A673 (cell line): Measurements from ENCODE around the gene RER1. TPM values are rescaled to one million over a fixed set of nuclear protein-coding genes. Genes with fewer than 3 reads are reported as not detected.

Experiments used
- BruUV-seq: library from RNA; stranded (reverse); fragments of 400-500 nt; replicated peaks from 2 replicates; lab custom pipeline; 2021; lab: Mats Ljungman, UMichigan
- CTCF ChIA-PET: fragments of 300-600 bp; sonication (Branson Sonifier 250); formaldehyde crosslinking; loops from one replicate; lab custom pipeline; 2022; ENCODE audit warnings: antibody characterized with exemption; lab: Charles Lee
- POLR2A ChIA-PET: fragments of 300-600 bp; sonication (Branson Sonifier 250); formaldehyde crosslinking; loops from one replicate; lab custom pipeline; 2022; ENCODE audit warnings: antibody characterized with exemption; ENCODE audit not compliant: low non-redundant PET; lab: Charles Lee
- DNase-seq: peaks from one replicate; pipeline ENCODE4 v3.0.0-alpha.2; 2015; ENCODE audit warnings: low spot score
- H3K27ac ChIP-seq: fragments of 200-600 bp; sonication (generic); 2 replicates; pipeline ENCODE4 v1.5.1; 2016; ENCODE audit warnings: mixed run types, low read depth, mild to moderate bottlenecking, mixed read lengths, antibody characterized with exemption, low read length; ENCODE audit not compliant: poor library complexity, severe bottlenecking
- H3K27me3 ChIP-seq: fragments of 200-600 bp; sonication (generic); replicated peaks from 2 replicates; pipeline ENCODE4 v1.6.1; 2017; ENCODE audit warnings: mixed run types, low read depth, mild to moderate bottlenecking, mixed read lengths, antibody characterized with exemption, low read length; ENCODE audit not compliant: insufficient read depth, poor library complexity
- H3K36me3 ChIP-seq: fragments of 200-600 bp; sonication (generic); 2 replicates; pipeline ENCODE4 v1.6.1; 2016; ENCODE audit warnings: mixed run types, mild to moderate bottlenecking, mixed read lengths, antibody characterized with exemption, low read length; ENCODE audit not compliant: insufficient read depth, poor library complexity, severe bottlenecking
- H3K4me1 ChIP-seq: fragments of 200-600 bp; sonication (generic); 2 replicates; pipeline ENCODE4 v1.6.1; 2017; ENCODE audit warnings: mixed run types, mild to moderate bottlenecking, mixed read lengths, antibody characterized with exemption, low read length; ENCODE audit not compliant: insufficient read depth, poor library complexity, severe bottlenecking
- H3K4me3 ChIP-seq: fragments of 200-600 bp; sonication (generic); 2 replicates; pipeline ENCODE4 v1.5.1; 2016; ENCODE audit warnings: low read depth, mixed run types, mild to moderate bottlenecking, mixed read lengths, low read length; ENCODE audit not compliant: poor library complexity, severe bottlenecking
- H3K9me3 ChIP-seq: fragments of 200-600 bp; sonication (generic); 2 replicates; pipeline ENCODE4 v1.6.1; 2016; ENCODE audit warnings: mixed run types, low read depth, mild to moderate bottlenecking, mixed read lengths, antibody characterized with exemption, low read length; ENCODE audit not compliant: poor library complexity, severe bottlenecking
- EZH2 ChIP-seq: fragments of 200-600 bp; sonication (generic); IDR thresholded peaks from 2 replicates; pipeline ENCODE4 v1.6.1; 2017; ENCODE audit warnings: borderline replicate concordance, low read depth, mild to moderate bottlenecking, mixed read lengths, antibody characterized with exemption, low read length; ENCODE audit not compliant: poor library complexity, severe bottlenecking
- intact Hi-C: fragments of 100-400 bp; cut with micrococcal nuclease; formaldehyde crosslinking; loops from one replicate; pipeline ENCODE4 v1.10.0; 2022; ENCODE audit not compliant: unreplicated experiment
- total RNA-seq: library from RNA; stranded (reverse); gene quantifications from 2 replicates; pipeline ENCODE4 v1.2.3, GENCODE V29; 2021
- TF ChIP-seq, protein P1 (sequence below): fragments of 300-800, 200-600 bp; sonication (generic); conservative IDR thresholded peaks from 2 replicates; pipeline ENCODE4 v1.5.1; 2017; ENCODE audit warnings: low read depth, mild to moderate bottlenecking, antibody characterized with exemption, low read length, moderate library complexity, mixed read lengths

The RER1 gene
- total RNA-seq, 1 experiment from 2014 or later: 154 TPM

DNA sequence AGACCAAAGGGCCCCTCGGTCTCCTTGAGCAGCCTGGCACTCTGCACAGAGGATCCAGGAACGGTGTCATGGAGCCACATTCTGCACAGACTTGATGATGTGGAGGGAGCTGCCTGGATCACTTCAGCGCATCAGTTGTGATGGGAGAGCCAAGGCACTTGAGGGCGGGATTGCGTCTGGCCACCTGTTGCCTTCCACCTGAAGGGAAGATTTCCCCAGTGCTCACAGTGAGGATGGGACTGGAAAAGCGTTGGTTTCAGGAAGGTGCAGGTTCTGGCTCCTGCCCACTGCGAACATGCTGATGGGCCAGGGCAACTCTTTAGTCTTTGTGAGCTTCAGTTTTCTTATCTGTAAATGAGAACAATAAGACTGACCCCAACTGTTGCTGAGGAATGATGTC, 2.6 kb downstream of the RER1 start:
- CTCF ChIA-PET: no interaction called here
- H3K36me3 ChIP-seq: peaks cover 52% of the 10 kb centered on the region

DNA sequence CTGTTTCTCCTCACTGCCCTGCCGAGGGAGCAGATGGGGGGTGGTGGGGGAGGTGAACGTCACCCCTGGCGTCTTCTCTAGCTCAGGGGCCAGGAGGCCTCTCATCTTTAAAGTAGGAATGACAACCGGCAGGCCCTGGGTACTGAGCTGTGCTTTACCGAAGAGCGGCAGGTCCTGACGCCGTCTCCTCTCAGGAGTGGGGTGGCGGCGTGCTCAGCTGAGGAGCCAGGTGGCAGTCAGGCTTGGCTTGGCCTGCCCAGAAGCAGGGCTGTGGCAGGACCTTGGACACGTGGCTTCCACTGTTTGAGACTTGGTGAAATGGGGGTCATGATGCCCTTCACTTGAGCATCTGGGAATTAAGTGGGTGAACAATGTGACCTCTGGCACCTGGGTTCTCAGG, 3.1 kb downstream of the RER1 start:
- Histone ChIP-seq H3K36me3 (peaks cover 58% of the 10 kb centered on the region), H3K9me3 (no peaks in the 10 kb centered on the region), H3K4me3 (no peak overlapping the region), H3K4me1 (peaks cover 16% of the 10 kb centered on the region), H3K27me3 (no peaks in the 10 kb centered on the region), H3K27ac (no peak overlapping the region)
- POLR2A ChIA-PET: no interaction called here
- no TSS peak for BruUV-seq
- CTCF ChIA-PET: no interaction called here
- intact Hi-C loops: no loop called here
- TF ChIP-seq, protein P1, sequence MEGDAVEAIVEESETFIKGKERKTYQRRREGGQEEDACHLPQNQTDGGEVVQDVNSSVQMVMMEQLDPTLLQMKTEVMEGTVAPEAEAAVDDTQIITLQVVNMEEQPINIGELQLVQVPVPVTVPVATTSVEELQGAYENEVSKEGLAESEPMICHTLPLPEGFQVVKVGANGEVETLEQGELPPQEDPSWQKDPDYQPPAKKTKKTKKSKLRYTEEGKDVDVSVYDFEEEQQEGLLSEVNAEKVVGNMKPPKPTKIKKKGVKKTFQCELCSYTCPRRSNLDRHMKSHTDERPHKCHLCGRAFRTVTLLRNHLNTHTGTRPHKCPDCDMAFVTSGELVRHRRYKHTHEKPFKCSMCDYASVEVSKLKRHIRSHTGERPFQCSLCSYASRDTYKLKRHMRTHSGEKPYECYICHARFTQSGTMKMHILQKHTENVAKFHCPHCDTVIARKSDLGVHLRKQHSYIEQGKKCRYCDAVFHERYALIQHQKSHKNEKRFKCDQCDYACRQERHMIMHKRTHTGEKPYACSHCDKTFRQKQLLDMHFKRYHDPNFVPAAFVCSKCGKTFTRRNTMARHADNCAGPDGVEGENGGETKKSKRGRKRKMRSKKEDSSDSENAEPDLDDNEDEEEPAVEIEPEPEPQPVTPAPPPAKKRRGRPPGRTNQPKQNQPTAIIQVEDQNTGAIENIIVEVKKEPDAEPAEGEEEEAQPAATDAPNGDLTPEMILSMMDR: no peak
- no peak for TF ChIP-seq EZH2
- no peak for DNase-seq

More for the DNA sequence above, 2.6 kb downstream of the RER1 start:
- Histone ChIP-seq H3K27me3 (no peaks in the 10 kb centered on the region), H3K4me3 (no peak overlapping the region), H3K27ac (no peak overlapping the region), H3K4me1 (peaks cover 16% of the 10 kb centered on the region), H3K9me3 (no peaks in the 10 kb centered on the region)
- BruUV-seq: no TSS peak
- intact Hi-C loops: no loop called here
- POLR2A ChIA-PET: no interaction called here
- TF ChIP-seq EZH2: no peak
- TF ChIP-seq, protein P1: no peak
- no peak for DNase-seq

DNA sequence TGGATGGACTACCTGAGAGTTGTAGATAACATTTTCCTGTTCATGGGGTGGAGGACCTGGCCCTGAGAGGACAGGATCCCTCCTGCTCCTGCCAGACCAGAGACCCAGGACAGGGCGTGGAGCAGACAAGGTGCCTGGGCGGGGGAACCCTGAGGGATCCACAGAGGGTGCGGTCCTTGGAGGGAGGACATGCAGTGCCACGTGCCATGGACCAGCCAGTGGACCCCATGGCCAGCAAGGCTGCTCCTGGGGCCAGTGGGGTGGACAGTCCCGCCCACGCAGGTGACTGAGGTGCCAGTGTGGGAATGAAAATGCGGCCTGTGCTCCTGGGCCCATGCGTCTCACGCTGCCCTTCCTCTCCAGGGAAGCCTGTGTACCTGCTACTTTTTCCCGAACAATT, 3.6 kb downstream of the RER1 start:
- Histone ChIP-seq H3K27me3 (no peaks in the 10 kb centered on the region), H3K4me1 (peaks cover 13% of the 10 kb centered on the region), H3K4me3 (no peak overlapping the region), H3K9me3 (no peaks in the 10 kb centered on the region), H3K36me3 (peaks cover 63% of the 10 kb centered on the region), H3K27ac (peak overlapping the region; percentile 11)
- intact Hi-C loops: no loop called here
- no peak for DNase-seq
- POLR2A ChIA-PET: no interaction called here
- CTCF ChIA-PET: no interaction called here
- no TSS peak for BruUV-seq
- TF ChIP-seq, protein P1: no peak
- TF ChIP-seq EZH2: no peak
